Measurements from ENCODE around the gene TTC33.
A peak's percentile ranks its signal among the peaks of the same experiment; 100 is the strongest.
"Not testable (repeated sequence)": the region's sequence is repeated elsewhere in the genome, so short reads cannot be mapped to it uniquely, and the experiment has no call there.

Gene TTC33

DNA sequence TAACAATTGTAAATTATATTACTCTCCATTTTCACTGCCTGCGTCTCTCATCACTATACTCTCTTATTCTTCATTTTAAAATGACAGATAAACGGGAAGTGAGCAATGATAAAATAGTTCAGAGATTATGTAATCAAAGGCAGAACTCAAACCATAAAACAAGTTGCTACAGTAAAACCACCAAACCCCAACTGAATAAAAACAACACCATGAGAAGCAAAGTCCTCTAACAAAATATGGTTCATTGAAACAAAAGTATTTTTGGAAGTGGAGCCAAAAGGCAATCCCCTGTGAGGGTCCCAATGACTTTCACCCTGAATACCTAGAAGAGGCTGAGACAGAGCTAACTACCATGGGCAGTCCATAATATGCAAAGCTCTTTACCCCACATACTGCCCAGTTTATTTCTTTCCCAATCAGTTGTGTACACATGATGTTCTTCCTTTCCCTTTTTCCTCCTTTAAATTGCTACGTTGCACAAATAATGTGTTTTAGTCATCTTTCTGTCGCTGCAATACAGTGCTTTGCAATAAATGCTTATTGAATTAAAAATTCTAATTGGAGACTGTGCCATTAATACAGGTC, 140.1 kb downstream of the TTC33 start:
- no peak for DNase-seq (ENCODE audit: low read depth in 1 of 2, low spot score in 1 of 2)

DNA sequence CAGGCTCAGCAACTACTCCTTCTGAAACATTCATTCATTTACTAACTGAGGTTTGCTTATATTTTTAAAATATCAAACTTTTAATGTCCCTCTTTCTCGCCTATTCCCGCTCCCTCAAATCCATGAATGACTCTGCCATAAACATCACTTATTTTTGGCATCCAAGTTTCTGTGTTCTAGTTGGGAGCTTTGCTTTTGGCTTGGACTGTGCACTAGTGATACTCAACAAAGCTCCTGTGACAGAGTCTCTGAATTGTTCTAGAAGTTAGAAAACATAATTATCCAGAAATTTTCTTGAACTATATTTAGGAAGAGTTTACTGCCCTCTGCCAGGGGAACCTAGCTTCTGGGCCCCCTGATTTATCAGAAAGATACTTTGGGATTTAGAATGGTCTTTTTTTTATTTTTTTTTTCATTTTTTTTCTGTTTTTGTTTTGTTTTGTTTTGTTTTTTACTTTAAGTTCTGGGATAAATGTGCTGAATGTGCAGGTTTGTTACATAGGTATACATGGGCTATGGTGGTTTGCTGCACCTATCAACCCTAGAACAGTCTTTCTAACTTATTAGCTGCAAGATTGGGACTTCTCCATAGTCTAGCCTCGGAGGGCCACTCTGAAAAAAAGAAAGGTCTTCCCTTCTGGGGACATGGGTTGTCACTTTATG, 140.7 kb downstream of the TTC33 start:
- DNase-seq (ENCODE audit: low read depth in 1 of 2, low spot score in 1 of 2): no peak

DNA sequence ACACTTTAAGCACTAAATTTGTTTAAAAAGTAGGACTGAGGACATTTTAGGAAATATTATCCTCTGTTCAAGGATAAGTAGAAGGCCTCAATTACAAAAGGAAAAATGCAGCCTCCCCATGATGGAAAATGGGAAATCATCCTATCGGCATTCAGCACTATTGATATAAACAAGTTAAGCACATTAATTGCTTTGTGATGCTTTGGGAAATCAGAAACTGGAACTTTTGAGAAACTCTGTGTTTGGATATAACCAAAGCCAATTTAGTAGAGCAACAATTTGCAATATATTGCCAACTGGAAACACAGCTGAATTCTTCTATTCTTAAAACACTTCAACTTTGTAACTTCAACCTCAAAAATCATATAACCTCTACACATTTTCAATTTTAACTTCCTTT, 141.3 kb downstream of the TTC33 start:
- DNase-seq (ENCODE audit: low read depth in 1 of 2, low spot score in 1 of 2): no peak

DNA sequence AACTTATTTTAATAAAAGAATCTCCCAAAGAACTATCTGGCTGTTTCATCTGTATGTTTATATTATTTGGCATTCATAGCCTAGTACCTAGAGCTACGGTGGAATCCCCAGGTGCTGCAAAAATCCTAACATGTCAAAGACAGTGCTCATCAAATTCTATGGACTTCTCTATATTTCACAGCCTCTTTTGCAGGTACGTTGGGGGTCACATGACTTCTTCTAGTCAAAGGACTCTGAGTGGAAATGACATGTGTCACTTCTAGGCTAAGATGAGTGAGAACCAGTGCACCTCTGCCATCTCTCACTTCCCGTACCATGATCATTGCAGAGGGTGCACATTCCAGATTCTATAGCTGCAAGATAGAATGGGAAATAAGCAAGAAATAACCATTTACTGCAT, 148.6 kb downstream of the TTC33 start:
- no peak for DNase-seq (ENCODE audit: low read depth in 1 of 2, low spot score in 1 of 2)

DNA sequence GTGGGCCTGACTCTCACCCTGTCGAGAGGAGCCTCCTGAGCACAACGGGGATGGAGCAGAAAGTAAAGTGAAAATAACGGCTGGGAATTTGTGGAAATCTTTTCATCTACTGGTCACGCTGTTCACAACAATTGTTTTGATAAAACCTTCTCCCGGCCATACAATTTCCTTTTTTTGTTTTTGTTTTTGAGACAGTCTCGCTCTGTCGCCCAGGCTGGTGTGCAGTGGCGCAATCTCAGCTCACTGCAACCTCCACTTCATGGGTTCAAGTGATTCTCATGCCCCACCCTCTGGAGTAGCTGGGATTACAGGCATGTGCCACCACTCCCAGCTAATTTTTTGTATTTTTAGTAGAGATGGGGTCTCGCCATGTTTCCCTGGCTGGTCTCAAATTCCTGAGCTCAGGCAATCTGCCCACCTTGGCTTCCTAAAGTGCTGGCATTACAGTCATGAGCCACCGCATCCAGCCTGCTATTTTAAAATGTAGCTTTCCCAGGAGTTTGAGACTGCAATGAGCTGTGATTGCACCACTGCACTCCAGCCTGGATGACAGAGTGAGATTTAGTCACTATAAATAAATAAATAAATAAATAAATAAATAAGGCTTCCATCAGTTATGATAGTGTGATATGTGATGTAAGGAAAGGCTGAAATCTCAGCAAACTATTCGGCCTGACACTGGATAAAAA, 149.5 kb downstream of the TTC33 start:
- no peak for DNase-seq (ENCODE audit: low read depth in 1 of 2, low spot score in 1 of 2)

DNA sequence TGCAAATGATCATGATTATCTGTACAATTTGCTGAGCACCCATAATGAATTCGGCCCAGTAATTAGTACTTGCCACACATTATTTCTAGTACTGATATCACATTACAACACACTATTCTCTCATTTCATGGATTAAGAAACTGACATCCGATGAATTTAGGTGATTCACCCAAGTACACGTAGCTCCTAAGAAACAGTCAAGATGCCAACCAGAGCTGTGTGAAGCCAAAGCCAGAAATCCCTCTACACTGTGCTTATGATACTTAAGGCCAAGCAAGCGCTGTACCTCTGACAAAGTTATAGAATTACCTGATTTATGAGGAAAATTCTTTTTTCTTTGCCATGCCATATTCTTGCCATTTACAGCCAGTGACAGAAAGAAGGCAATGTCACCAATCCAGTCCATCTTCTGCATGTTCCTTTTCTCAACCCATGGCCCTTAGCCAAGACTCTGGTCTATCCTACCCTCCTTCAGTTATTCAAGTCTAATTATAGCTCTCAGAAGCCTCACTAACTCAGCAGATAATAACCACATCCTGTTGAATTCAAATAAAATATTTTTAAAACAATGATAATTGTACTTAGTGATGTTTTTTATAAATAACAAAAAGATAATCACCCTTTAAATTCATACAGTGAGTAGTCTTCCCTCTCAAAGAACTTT, 150.3 kb downstream of the TTC33 start:
- DNase-seq (ENCODE audit: low read depth in 1 of 2, low spot score in 1 of 2): no peak

DNA sequence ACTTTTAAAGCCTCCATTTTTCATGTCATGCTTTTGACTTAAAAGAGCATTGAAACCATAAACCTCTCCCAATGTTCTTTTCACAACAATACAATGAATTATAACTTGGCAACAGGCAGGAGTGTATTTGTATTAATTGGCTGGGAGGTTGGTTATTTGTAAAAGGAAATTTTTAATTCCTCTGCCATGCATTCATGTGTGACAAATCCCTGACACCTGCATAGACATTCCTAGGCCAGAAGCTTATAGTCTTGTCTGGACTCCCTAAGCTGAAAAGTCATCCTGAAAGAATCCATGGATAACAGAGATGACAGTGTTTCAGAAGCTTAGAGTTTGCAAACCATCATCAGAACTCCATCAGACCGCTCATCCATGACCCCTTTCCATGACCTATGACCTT, 152.4 kb downstream of the TTC33 start:
- DNase-seq (ENCODE audit: low read depth in 1 of 2, low spot score in 1 of 2): no peak

DNA sequence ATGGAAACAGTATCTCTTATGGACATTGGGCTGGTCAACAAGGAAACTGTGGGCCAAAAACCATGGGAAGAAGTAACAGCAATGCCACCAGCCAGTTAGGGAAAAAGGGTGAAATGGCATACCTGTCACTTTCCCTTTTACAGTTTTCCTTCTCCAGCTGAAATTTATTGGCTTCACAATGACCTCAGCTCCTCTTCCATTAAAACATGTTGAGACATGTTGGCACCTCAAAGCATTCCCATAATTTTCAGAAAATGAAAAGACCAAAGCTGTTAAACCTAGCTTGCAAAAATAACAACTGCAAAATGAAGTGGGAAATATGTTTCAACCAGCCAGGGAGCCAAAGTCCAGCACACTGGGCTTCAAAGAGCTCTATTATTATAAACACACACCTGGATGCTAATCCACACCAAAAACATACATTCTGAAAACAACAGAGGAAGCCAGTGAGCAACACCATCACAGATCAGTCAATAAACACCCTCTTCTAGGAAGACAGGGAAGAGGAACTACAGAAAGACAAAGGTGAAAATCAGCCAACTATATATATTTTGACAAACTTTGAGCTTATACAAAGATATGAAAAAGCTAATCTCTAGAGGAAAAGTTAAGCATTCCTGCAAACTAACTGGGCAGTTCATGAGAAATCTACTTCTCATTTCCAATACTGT, 154.4 kb downstream of the TTC33 start:
- no peak for DNase-seq (ENCODE audit: low read depth in 1 of 2, low spot score in 1 of 2)

DNA sequence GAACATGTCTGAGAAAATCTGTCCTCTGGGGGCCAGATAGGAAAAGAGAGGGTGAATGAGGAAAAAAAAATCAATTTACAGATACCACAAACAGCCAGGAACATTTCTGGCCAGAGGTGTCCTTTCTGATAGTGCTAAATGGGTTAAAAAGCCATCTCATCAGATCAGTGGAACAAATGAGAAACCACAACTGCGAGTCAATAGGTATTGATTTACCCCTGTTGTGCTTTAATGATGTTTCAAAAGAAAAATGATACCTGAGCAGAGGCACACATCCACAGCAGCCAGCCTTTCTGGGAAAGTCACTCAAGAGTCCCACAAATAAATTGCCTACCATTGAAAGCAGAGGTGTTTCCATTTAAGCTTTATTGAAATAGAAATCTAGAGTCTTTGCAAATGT, 155.4 kb downstream of the TTC33 start:
- no peak for DNase-seq (ENCODE audit: low read depth in 1 of 2, low spot score in 1 of 2)

DNA sequence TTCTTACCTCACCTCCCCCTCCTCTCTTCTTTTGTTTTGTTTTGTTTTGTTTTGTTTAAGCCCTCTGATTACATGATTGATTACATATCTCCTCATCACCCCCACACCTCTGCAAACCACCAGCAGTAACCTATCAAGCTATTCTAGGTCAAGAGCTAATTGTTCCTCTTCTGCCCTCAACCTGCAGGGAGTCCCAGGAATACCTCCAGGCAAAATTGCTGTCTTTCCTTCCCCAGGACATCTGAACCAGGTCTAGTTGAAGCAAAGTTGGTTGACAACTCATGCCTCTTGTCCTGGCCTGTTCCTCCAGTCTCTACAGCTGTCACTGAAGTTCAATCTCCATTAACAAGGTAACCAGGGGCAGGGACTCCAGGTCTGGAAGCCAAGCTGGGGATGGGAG, 156.1 kb downstream of the TTC33 start:
- no peak for DNase-seq (ENCODE audit: low read depth in 1 of 2, low spot score in 1 of 2)

DNA sequence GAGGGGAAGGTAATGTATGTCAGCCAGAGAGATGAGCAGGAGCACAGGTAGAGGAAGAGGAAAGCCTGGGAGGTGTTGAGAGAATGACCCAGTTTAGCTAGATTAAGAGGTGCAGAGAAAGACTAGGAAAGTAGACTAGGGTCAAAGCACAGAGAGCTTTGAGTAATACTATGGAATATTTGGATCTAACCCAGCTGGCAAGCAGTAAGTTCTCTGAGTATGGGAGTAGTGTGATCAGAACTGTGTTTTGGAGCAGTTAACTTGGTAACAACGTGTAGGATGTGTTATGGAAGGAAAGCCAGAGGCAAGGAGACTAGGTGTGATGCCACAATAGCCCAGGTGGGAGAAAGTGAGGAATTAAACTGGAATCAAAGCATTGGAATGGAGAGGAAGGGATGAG, 160.9 kb downstream of the TTC33 start:
- DNase-seq (ENCODE audit: low read depth in 1 of 2, low spot score in 1 of 2): no peak

DNA sequence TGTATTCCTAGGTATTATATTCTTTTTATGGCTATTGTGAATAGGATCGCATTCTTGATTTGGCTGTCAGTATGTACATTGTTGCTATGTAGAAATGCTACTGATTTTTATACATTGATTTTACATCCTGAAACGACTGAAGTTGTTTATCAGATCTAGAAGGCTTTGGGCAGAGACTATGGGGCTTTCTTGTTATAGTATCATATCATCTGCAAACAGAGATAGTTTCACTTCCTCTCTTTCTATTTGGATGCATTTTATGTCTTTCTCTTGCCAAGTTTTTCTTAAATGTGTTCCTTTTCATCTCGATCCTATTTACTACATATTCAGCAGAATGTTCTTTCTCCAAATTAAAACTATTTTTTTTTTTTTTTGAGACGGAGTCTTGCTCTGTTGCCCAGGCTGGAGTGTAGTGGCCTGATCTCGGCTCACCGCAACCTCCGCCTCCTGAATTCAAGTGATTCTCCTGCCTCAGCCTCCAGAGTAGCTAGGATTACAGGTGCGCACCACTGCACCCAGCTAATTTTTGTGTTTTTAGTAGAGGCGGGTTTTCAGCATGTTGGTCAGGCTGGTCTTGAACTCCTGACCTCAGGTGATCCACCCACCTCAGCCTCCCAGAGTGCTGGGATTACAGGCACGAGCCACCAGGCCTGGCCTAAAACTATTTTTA, 163.9 kb downstream of the TTC33 start:
- not testable (repeated sequence) for DNase-seq (ENCODE audit: low read depth in 1 of 2, low spot score in 1 of 2)

DNA sequence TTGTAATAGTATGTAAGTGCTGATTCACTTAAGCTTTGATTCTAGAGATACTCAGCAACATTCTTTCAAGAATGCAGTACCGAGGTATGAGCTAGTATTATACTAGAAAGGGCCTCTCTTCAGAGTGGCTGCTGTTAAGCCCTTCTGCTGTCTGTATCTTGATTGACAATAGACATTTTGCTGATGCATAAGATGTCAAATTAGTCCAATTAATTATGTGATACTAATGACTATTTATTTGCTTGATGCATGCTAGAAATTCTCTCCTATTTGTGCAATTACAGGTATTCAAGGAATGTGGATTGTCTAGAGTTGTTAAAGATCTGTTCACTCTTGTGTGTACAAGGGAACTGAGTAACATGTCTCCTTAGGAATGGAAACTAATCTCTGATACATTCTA, 168.4 kb downstream of the TTC33 start:
- no peak for DNase-seq (ENCODE audit: low read depth in 1 of 2, low spot score in 1 of 2)

DNA sequence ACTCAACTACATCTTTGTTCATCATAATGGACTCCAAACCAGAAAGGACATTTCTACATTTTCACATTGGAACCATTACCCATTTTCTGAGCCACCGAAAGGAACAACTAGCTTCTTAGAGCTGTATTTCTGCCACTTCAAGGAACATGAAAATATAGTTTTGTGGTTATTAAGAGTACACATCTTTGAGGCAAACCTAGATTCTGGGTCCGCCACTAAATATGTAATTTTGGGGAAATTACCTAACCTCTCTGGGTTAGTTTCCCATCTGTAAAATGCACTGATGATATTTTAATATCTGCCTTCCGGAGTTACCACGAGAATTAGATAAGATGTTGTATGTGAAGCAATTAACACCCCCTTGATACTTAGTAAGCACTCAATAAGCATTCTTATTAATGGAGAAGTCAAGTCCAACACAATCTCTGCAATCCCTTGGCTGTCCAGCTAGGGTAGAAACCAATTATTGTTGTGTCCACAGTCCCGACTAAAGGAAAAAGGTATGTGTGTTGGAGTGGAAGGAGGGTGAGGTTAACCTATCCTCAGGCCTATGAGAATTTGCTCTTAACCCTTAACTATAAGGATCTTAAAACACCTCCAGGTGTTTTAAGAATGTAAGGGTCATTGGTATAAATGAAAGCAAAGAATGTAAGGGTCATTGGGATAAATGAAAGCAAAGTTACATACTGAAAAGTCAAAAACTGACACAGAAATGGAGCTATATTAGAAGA, 170.1 kb downstream of the TTC33 start:
- DNase-seq (ENCODE audit: low read depth in 1 of 2, low spot score in 1 of 2): no peak

DNA sequence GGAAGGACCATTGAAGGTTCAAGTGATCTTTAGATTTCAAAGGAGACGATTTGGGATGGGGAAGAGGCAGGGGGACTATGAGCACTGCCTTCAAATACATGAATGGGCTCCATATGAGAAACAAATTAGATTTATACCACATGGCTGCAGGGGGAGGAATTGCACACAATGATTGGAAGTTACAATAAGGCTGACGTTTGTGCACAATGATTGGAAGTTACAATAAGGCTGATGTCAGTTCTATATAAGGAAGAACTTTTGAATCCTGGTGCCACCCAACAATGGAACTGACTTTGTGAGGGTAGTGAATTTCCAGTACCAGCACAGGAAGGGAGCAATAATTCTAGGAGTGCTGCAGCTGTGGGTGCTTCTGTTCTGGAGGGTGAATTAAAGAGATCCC, 171.7 kb downstream of the TTC33 start:
- DNase-seq (ENCODE audit: low read depth in 1 of 2, low spot score in 1 of 2): no peak

DNA sequence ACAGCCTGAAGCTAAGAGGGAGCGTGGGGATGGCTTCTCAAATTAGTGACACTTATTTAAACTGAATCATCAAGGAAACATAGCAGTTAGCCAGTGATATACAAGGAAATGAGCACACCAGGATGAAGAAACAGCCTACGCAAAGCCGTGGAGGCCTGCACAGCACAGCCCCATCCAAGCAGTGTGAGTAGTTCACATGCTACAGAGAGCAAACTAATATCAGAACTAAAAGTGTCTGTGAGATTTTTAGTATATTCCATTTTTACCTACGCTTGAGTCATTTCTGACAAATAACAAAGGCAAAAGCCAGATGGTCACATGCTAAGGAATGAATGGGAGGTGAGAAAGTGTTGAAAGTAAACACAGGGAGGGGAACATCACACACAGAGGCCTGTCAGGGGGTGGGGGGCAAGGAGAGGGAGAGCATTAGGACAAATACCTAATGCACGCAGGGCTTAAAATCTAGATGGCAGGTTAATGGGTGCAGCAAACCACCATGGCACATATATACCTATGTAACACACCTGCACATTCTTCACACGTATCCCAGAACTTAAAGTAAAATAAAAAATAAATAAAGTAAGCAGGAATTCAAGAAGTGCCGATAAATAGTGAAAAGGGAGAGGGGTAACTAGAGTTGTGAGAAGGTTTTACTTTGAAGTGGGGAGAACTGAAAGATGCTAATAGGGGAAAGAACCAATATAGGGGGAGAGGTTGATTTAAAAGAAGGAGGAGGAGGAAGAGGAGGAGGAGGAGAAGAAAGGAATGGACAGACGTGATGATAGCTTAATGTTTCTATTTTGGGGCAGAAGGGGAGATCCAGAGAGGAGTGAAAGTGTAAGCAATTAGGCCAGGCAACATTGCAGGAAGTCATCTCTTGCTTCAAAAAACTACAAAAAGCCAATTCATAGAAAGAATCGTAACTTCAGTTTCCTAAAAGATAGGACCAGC, 177.0 kb downstream of the TTC33 start:
- DNase-seq (ENCODE audit: low read depth in 1 of 2, low spot score in 1 of 2): peak in 1 of 2 donors; percentile 14

DNA sequence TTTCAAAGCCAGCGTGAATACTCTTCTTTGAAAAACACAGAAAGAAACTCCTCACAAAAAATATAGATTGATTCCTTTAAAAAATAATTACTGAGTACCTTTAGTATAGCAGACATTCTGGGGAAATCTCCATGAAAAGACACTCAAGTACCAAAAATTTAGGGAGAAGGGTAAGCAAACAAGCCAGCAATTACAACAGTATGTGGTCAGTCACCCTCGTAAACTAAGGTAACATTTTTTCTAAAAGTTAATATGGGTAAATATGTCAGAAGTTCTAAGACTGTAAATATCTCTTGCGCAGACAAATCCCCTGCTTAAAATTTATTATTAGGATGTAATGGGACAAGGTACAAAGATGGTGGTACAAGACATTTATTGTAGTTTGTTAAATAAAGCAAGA, 178.0 kb downstream of the TTC33 start:
- no peak for DNase-seq (ENCODE audit: low read depth in 1 of 2, low spot score in 1 of 2)

DNA sequence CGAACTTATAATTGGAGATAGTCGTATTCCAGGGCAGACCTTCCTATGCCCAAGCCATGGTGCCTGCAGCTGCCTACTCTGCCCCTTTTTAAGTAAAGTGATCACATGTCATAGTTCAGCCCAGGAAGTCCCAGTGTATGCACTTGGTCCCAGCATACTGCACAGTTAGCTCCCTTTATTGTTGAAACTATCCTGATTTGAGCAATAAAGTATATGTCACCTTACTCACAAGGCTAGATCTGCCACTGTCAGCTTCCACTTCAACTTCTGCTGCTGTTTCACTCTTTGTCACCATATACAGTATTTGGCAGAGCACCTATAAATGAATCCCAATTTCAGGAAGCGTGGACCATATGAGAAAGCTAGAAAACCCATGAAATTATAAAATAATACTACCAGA, 179.8 kb downstream of the TTC33 start:
- no peak for DNase-seq (ENCODE audit: low read depth in 1 of 2, low spot score in 1 of 2)

DNA sequence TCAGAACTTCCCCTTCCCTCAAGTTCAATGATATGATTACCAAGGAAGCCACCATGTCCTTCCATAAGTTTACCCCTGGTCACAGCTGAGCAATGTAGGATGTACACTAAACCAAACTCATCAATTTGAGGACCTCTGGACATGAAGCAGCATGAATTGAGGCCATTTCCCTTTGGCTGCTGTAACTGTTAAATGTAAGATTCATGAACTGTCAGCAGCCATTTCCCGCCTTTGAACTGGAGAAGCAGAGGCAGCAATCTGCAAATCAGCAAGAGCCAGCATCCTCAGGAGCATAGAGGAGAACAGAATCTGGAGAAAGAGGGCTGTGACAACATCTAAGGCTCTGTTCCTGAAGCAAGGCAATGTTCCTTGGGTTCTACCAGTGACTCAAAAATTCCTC, 180.3 kb downstream of the TTC33 start:
- DNase-seq (ENCODE audit: low read depth in 1 of 2, low spot score in 1 of 2): no peak

Measured in stimulated activated CD4-positive, alpha-beta T cell treated with anti-CD3 and anti-CD28 coated beads, Interleukin-15, amount 100 ng/mL, for 1 hour (primary cell).